Fibroblast of villous mesenchyme (primary cell): ENCODE data around the gene MPPED1. TPM values are rescaled to one million over a fixed set of nuclear protein-coding genes. Genes with fewer than 3 reads are reported as not detected.

Source experiments
- DNase-seq: peaks from one replicate; pipeline ENCODE4 v3.0.0-alpha.2; 2010; ENCODE audit warnings: low read depth
- H3K4me3 ChIP-seq: 2 replicates; pipeline ENCODE4 v1.5.1; 2011; ENCODE audit warnings: low read depth, mild to moderate bottlenecking, low read length
- total RNA-seq: library from RNA; depleted of rRNA; stranded (reverse); fragments of >200 nt; gene quantifications from 2 replicates; pipeline ENCODE4 v1.2.3, GENCODE V29; 2012
- TF ChIP-seq, protein P1 (sequence below): IDR thresholded peaks from 2 replicates; pipeline ENCODE4 v1.5.1; 2012; ENCODE audit warnings: low read depth, mild to moderate bottlenecking, low read length; ENCODE audit not compliant: insufficient read depth

MPPED1 gene
- total RNA-seq, 1 donor, result not detected

DNA sequence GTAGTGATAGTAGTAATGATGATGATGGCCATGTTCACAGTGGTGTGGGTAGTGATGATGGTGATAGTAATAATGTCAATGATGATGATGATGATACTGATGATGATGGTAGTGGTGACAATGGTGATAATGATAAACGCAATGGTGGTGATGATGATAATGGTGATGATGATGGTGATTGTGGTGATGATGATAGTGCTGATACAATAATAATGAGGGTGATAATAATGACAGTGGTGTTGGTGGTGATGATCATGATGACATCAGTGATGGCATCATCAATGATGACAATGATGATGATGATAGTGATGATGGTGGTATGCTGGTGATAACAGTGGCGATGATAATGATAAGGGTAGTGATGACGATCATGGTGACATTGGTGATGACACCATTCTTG lies 92.3 kb downstream of the MPPED1 start:
- TF ChIP-seq, protein P1, sequence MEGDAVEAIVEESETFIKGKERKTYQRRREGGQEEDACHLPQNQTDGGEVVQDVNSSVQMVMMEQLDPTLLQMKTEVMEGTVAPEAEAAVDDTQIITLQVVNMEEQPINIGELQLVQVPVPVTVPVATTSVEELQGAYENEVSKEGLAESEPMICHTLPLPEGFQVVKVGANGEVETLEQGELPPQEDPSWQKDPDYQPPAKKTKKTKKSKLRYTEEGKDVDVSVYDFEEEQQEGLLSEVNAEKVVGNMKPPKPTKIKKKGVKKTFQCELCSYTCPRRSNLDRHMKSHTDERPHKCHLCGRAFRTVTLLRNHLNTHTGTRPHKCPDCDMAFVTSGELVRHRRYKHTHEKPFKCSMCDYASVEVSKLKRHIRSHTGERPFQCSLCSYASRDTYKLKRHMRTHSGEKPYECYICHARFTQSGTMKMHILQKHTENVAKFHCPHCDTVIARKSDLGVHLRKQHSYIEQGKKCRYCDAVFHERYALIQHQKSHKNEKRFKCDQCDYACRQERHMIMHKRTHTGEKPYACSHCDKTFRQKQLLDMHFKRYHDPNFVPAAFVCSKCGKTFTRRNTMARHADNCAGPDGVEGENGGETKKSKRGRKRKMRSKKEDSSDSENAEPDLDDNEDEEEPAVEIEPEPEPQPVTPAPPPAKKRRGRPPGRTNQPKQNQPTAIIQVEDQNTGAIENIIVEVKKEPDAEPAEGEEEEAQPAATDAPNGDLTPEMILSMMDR, result no peak
- no peak for DNase-seq
- no peak overlapping the region for H3K4me3 ChIP-seq

DNA sequence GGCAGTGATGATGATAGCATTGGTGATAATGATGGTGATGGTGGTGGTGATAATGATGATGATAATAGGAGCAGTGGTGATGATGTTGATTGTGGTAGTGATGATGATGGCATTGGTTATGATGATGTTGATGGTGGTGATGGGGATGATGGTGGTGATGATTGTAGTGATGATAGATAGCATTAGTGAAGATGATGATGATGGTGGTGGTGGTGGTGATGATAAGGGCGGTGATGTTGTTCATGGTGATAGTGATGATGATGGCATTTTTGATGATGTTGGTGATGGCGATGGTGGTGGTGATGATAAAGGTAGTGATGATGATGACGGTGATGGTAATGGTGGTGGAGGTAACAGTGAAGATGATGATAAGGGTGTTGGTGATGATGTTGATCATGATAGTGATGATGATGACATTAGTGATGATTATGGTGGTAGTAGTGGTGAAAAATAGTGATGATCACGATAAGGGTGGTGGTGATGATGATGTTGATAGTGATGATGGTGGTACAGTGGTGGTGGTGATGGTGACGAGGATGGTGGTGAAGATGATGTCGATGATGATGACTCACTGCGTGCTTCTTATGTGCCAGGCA lies 93.0 kb downstream of the MPPED1 start:
- TF ChIP-seq, protein P1, result no peak
- no peak for DNase-seq
- no peak overlapping the region for H3K4me3 ChIP-seq

DNA sequence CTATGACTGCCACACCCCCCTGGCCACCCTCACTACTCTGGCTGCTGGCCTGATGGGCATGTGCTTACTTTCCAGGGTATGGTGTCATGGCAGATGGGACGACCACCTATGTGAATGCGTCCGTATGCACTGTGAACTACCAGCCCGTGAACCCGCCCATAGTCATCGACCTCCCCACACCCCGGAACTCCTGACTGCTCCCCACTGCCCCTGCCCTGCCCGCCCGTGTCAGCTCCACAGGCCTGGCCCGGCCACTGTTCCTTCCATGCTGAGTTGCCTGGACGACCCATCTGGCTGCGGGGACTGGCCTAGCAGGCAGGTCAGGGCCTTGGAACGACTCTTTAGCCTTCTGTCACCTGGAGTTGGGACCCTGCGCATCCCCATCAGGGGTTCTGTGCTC lies 93.6 kb downstream of the MPPED1 start:
- no peak for DNase-seq
- H3K4me3 ChIP-seq, result no peak overlapping the region
- TF ChIP-seq, protein P1, result no peak

DNA sequence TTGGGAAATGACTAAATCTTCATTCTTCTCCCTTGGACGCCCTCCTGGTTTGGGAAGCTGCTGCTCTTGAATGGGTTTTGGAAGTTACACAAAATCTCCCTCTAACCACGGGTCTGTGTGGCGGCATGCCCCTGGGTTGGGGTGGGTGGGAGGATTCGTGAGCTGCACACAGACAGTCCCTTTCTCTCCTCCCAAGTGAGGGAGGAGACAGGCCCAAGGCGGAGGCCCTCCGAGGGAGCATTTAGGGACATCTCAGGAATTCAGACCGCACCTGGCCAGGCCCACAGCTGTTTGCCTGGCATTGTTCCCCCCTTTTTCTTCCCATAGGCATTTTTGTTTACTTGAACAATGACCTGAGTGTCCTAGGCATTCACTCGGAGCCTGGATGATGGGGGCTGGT lies 94.1 kb downstream of the MPPED1 start:
- DNase-seq, result no peak
- H3K4me3 ChIP-seq, result no peak overlapping the region
- TF ChIP-seq, protein P1, result no peak

DNA sequence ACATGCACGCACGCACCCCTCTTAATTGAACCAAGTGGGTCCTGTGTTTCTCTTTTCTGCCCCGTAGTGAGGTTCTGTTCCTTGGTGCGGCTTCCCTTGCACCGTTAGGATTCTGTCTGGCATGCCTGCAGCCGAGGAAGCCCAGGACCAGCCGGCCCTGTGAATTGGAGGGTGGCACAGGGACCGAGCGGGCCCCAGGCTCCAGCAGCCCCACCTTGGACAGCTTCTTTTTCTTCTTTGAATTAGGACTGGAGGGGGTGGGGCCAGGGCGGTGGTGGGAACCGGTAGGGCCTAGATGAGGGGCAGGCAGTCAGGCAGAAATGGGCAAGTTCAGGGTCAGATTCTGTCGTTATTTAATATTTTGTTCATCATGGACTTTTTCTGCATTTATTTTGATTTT lies 94.7 kb downstream of the MPPED1 start:
- TF ChIP-seq, protein P1, result no peak
- DNase-seq, result no peak
- H3K4me3 ChIP-seq, result no peak overlapping the region

DNA sequence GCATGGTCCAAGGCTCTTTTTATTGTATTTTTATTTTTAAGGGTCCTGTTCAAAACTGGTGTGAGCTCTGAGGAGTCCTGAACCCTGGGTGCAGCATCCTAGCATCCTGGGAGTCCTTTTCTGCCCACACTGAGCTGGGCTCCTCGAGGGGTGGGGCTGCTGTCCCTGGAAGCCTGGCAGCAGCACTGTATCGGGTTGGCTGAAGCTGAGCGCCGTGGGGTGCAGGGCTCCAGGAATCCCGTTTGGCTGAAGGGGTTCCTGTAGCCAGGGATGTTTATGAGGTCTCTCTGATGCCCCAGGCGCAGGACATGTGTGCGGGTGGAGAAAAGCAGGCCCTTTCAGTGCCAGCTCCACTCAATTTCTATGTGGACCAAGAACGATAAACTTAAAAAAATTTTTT lies 95.4 kb downstream of the MPPED1 start:
- no peak overlapping the region for H3K4me3 ChIP-seq
- no peak for DNase-seq
- TF ChIP-seq, protein P1, result no peak

DNA sequence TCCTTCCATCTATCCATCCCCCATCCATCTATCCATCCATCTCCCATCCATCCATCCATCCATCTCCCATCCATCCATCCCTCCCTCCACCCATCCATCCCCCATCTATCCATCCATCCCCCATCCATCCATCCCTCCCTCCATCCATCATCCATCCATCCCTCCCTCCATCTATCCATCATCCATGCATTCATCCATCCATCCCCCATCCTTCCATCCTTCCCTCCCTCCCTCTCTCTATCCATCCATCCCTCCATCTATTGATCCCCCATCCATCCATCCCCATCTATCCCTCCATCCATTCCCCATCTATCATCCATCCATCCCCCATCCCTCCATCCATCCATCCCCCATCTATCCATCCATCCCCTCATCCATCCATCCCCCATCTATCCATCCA lies 96.7 kb downstream of the MPPED1 start:
- TF ChIP-seq, protein P1, result no peak
- no peak overlapping the region for H3K4me3 ChIP-seq
- DNase-seq, result no peak
